Measurements from ENCODE around the gene MLYCD. TPM values are rescaled to one million over a fixed set of nuclear protein-coding genes. Genes with fewer than 3 reads are reported as not detected.

MLYCD gene
- polyA plus RNA-seq, 1 donor (not counting 4 experiments of a cell fraction or from before 2014, with no cell fraction given) = 1.2 TPM

- TF ChIP-seq EZH2 (IDR thresholded peaks at IDR 0.05; ENCODE audit: low read length) (no peak), CTCF (optimal IDR thresholded peaks at IDR 0.05 in 1 of 3, IDR thresholded peaks at IDR 0.05 in 1 of 3, conservative IDR thresholded peaks at IDR 0.05 in 1 of 3; ENCODE audit: extremely low read depth in 1 of 3, insufficient read depth in 2 of 3, low read length in 3 of 3) (no peak)
- Histone ChIP-seq H3K9me1 (ENCODE audit: control insufficient read depth, extremely low read depth, insufficient read depth, low read length) (no peaks in the 10 kb centered on the region), H2AFZ (ENCODE audit: control insufficient read depth, low read length) (no peak overlapping the region), H4K20me1 (ENCODE audit: control insufficient read depth, extremely low read depth, insufficient read depth, low read length) (no peaks in the 10 kb centered on the region), H3K4me1 (ENCODE audit: control insufficient read depth, extremely low read depth, insufficient read depth, low read length) (no peaks in the 10 kb centered on the region), H3K79me2 (ENCODE audit: control insufficient read depth, insufficient read depth, low read length) (no peaks in the 10 kb centered on the region), H3K27ac (ENCODE audit: control insufficient read depth, insufficient read depth, low read length) (no peak overlapping the region), H3K9ac (ENCODE audit: control insufficient read depth, extremely low read depth, insufficient read depth, low read length) (no peak overlapping the region), H3K4me2 (ENCODE audit: control insufficient read depth, extremely low read depth, insufficient read depth, low read depth, low read length) (no peak overlapping the region), H3K36me3 (ENCODE audit: control insufficient read depth in 2 of 2, extremely low read depth in 1 of 2, insufficient read depth in 2 of 2, low read length in 2 of 2) (no peaks in the 10 kb centered on the region), H3K9me3 (ENCODE audit: control insufficient read depth, low read depth, low read length) (no peaks in the 10 kb centered on the region), H3K4me3 (ENCODE audit: control insufficient read depth in 2 of 3, extremely low read depth in 1 of 3, insufficient read depth in 2 of 3, low read depth in 1 of 3, low read length in 3 of 3) (no peak overlapping the region), H3K27me3 (ENCODE audit: control insufficient read depth, extremely low read depth, insufficient read depth, low read length) (no peaks in the 10 kb centered on the region)
- no peak for DNase-seq (ENCODE audit: low read depth, low spot score)
- dilution Hi-C loops (cut with MboI; ENCODE audit: extremely low pct_ligation_motif_present, low sequenced_read_pairs) = no loop called here
- FAIRE-seq = no peak
These were observed 8.6 kb upstream of the MLYCD start for GRCh38 chr16:83890359-83890758.

- FAIRE-seq (no peak), DNase-seq (ENCODE audit: low read depth, low spot score) (no peak)
- Histone ChIP-seq H3K4me1 (ENCODE audit: control insufficient read depth, extremely low read depth, insufficient read depth, low read length) (no peaks in the 10 kb centered on the region), H3K27ac (ENCODE audit: control insufficient read depth, insufficient read depth, low read length) (no peak overlapping the region), H3K27me3 (ENCODE audit: control insufficient read depth, extremely low read depth, insufficient read depth, low read length) (no peaks in the 10 kb centered on the region), H3K79me2 (ENCODE audit: control insufficient read depth, insufficient read depth, low read length) (no peaks in the 10 kb centered on the region), H4K20me1 (ENCODE audit: control insufficient read depth, extremely low read depth, insufficient read depth, low read length) (no peaks in the 10 kb centered on the region), H3K36me3 (ENCODE audit: control insufficient read depth in 2 of 2, extremely low read depth in 1 of 2, insufficient read depth in 2 of 2, low read length in 2 of 2) (no peaks in the 10 kb centered on the region), H3K9me1 (ENCODE audit: control insufficient read depth, extremely low read depth, insufficient read depth, low read length) (no peaks in the 10 kb centered on the region), H3K4me3 (ENCODE audit: control insufficient read depth in 2 of 3, extremely low read depth in 1 of 3, insufficient read depth in 2 of 3, low read depth in 1 of 3, low read length in 3 of 3) (no peak overlapping the region), H3K4me2 (ENCODE audit: control insufficient read depth, extremely low read depth, insufficient read depth, low read depth, low read length) (no peak overlapping the region), H3K9me3 (ENCODE audit: control insufficient read depth, low read depth, low read length) (no peaks in the 10 kb centered on the region), H3K9ac (ENCODE audit: control insufficient read depth, extremely low read depth, insufficient read depth, low read length) (no peak overlapping the region), H2AFZ (ENCODE audit: control insufficient read depth, low read length) (no peak overlapping the region)
- dilution Hi-C loops (cut with MboI; ENCODE audit: extremely low pct_ligation_motif_present, low sequenced_read_pairs) = no loop called here
- TF ChIP-seq EZH2 (IDR thresholded peaks at IDR 0.05; ENCODE audit: low read length) (no peak), CTCF (optimal IDR thresholded peaks at IDR 0.05 in 1 of 3, IDR thresholded peaks at IDR 0.05 in 1 of 3, conservative IDR thresholded peaks at IDR 0.05 in 1 of 3; ENCODE audit: extremely low read depth in 1 of 3, insufficient read depth in 2 of 3, low read length in 3 of 3) (no peak)
These were observed 7.2 kb upstream of the MLYCD start for GRCh38 chr16:83891742-83892141.
